HG03354 (cell line): ENCODE measurements around the gene SLC36A3.
"Not testable (repeated sequence)": the region's sequence is repeated elsewhere in the genome, so short reads cannot be mapped to it uniquely, and the experiment has no call there.

ENCODE experiments used
- ATAC-seq: cut with Tn5 transposase; IDR thresholded peaks from one replicate; pipeline ENCODE4 v1.9.1; 2021; ENCODE audit warnings: mild to moderate bottlenecking; ENCODE audit not compliant: unreplicated experiment, poor library complexity, severe bottlenecking

Gene SLC36A3

GRCh38 chr5:151243564-151243963, 60.0 kb downstream of the SLC36A3 start:
- ATAC-seq, result no peak

- ATAC-seq, result no peak
Observed at GRCh38 chr5:151243127-151243526, 60.4 kb downstream of the SLC36A3 start.

- ATAC-seq, result no peak
Observed at GRCh38 chr5:151240924-151241635, 62.5 kb downstream of the SLC36A3 start.

- not testable (repeated sequence) for ATAC-seq
Observed at GRCh38 chr5:151240268-151240835, 63.2 kb downstream of the SLC36A3 start.

GRCh38 chr5:151239237-151239861, 64.2 kb downstream of the SLC36A3 start:
- ATAC-seq, result peak; percentile 59

GRCh38 chr5:151238303-151238741, 65.2 kb downstream of the SLC36A3 start:
- peak; percentile 34 for ATAC-seq

GRCh38 chr5:151237685-151238084, 65.9 kb downstream of the SLC36A3 start:
- no peak for ATAC-seq

GRCh38 chr5:151236888-151237287, 66.7 kb downstream of the SLC36A3 start:
- no peak for ATAC-seq

GRCh38 chr5:151235239-151235571, 68.4 kb downstream of the SLC36A3 start:
- ATAC-seq, result not testable (repeated sequence)

GRCh38 chr5:151234476-151235238, 68.9 kb downstream of the SLC36A3 start:
- ATAC-seq, result peak; percentile 75

- ATAC-seq, result peak; percentile 71
Observed at GRCh38 chr5:151233616-151234085, 69.9 kb downstream of the SLC36A3 start.

- no peak for ATAC-seq
Observed at GRCh38 chr5:151231359-151231758, 72.2 kb downstream of the SLC36A3 start.

GRCh38 chr5:151230048-151230680, 73.4 kb downstream of the SLC36A3 start:
- ATAC-seq, result no peak

- ATAC-seq, result no peak
Observed at GRCh38 chr5:151228986-151229385, 74.6 kb downstream of the SLC36A3 start.

- ATAC-seq, result no peak
Observed at GRCh38 chr5:151227918-151228447, 75.6 kb downstream of the SLC36A3 start.
